ENCODE measurements around the gene AWAT1. TPM values are rescaled to one million over a fixed set of nuclear protein-coding genes. Genes with fewer than 3 reads are reported as not detected.

AWAT1 gene
- total RNA-seq, 1 donor from 2014 or later: not detected

DNA sequence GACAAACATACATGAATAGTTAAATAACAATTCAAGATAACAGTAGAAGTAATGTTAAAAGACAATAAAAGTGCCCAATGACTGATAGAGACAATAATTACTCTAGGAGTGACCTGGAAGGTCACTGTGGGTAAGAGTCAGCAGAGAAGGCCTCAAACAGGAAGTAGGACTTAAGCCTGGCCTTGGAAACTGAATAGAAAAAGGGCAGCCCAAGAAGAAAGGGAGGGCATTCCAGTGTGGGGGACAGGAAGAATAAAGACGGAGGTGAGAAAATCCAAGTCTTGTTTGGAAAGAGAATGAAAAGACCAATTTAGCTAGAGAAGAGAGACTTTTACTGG is 19.6 kb downstream of the AWAT1 start:
- DNase-seq (no peak), ATAC-seq (ENCODE audit: low read depth) (no peak)
- H3K9me3 Mint-ChIP-seq: no peaks in the 10 kb centered on the region
- H3K27ac Mint-ChIP-seq: no peak overlapping the region
- intact Hi-C loops (cut with micrococcal nuclease): no loop called here
- no peak overlapping the region for H3K4me3 Mint-ChIP-seq
- no peaks in the 10 kb centered on the region for H3K27me3 Mint-ChIP-seq
- TF ChIP-seq, protein P1, sequence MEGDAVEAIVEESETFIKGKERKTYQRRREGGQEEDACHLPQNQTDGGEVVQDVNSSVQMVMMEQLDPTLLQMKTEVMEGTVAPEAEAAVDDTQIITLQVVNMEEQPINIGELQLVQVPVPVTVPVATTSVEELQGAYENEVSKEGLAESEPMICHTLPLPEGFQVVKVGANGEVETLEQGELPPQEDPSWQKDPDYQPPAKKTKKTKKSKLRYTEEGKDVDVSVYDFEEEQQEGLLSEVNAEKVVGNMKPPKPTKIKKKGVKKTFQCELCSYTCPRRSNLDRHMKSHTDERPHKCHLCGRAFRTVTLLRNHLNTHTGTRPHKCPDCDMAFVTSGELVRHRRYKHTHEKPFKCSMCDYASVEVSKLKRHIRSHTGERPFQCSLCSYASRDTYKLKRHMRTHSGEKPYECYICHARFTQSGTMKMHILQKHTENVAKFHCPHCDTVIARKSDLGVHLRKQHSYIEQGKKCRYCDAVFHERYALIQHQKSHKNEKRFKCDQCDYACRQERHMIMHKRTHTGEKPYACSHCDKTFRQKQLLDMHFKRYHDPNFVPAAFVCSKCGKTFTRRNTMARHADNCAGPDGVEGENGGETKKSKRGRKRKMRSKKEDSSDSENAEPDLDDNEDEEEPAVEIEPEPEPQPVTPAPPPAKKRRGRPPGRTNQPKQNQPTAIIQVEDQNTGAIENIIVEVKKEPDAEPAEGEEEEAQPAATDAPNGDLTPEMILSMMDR (IDR thresholded peaks at IDR 0.05): no peak
- ChIA-PET POLR2A (no interaction called here), CTCF (no interaction called here)
- no peaks in the 10 kb centered on the region for H3K36me3 Mint-ChIP-seq (ENCODE audit: low read depth)
- H3K4me1 Mint-ChIP-seq: no peaks in the 10 kb centered on the region

DNA sequence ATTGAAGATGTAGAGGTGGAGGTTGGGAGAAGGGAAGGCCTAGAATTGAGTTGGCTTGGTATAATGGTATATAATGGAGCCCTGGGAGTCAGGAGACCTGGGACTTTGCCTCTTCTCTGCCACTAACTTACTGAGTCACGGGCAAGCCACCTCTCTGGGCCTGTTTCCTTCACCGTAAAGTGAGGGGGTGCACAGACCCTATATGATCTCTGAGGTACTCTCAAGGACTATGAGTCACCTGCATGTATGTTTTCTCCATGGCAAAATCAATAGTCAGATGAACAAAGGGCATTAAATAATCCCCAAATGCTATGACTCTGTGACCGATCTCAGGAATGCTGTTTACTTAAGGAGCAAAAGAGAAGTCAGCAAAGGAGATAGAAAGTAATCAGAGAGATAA is 20.5 kb downstream of the AWAT1 start:
- CTCF ChIA-PET: no interaction called here
- intact Hi-C loops (cut with micrococcal nuclease): no loop called here
- no peak overlapping the region for H3K4me3 Mint-ChIP-seq
- ATAC-seq (ENCODE audit: low read depth): no peak
- no peaks in the 10 kb centered on the region for H3K36me3 Mint-ChIP-seq (ENCODE audit: low read depth)
- no peak for DNase-seq
- POLR2A ChIA-PET: no interaction called here
- TF ChIP-seq, protein P1 (IDR thresholded peaks at IDR 0.05): no peak
- no peaks in the 10 kb centered on the region for H3K27me3 Mint-ChIP-seq
- no peaks in the 10 kb centered on the region for H3K4me1 Mint-ChIP-seq
- no peak overlapping the region for H3K27ac Mint-ChIP-seq
- H3K9me3 Mint-ChIP-seq: no peaks in the 10 kb centered on the region

DNA sequence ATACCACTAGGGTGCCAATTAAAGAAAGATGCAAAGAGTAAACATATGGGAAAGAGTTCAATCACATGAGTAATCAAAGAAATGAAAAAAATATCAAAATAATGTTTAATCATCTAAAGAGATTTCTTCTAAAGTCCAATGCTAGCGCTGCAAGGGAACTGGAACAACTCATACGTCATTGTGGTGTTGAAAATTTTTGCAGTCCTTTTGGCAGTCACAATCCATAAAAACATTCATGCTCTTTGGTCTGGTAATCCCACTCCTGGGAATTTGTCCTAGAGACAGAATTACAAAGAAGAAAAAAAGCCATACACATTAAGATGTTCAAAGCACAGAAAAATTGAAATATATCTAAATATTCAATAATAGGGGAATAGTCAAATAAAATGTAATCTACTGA is 21.0 kb downstream of the AWAT1 start:
- no peaks in the 10 kb centered on the region for H3K27me3 Mint-ChIP-seq
- DNase-seq (no peak), ATAC-seq (ENCODE audit: low read depth) (no peak)
- CTCF ChIA-PET: no interaction called here
- intact Hi-C loops (cut with micrococcal nuclease): no loop called here
- H3K36me3 Mint-ChIP-seq (ENCODE audit: low read depth): no peaks in the 10 kb centered on the region
- TF ChIP-seq, protein P1 (IDR thresholded peaks at IDR 0.05): no peak
- no peaks in the 10 kb centered on the region for H3K4me1 Mint-ChIP-seq
- H3K9me3 Mint-ChIP-seq: no peaks in the 10 kb centered on the region
- no peak overlapping the region for H3K27ac Mint-ChIP-seq
- H3K4me3 Mint-ChIP-seq: no peak overlapping the region
- POLR2A ChIA-PET: no interaction called here

DNA sequence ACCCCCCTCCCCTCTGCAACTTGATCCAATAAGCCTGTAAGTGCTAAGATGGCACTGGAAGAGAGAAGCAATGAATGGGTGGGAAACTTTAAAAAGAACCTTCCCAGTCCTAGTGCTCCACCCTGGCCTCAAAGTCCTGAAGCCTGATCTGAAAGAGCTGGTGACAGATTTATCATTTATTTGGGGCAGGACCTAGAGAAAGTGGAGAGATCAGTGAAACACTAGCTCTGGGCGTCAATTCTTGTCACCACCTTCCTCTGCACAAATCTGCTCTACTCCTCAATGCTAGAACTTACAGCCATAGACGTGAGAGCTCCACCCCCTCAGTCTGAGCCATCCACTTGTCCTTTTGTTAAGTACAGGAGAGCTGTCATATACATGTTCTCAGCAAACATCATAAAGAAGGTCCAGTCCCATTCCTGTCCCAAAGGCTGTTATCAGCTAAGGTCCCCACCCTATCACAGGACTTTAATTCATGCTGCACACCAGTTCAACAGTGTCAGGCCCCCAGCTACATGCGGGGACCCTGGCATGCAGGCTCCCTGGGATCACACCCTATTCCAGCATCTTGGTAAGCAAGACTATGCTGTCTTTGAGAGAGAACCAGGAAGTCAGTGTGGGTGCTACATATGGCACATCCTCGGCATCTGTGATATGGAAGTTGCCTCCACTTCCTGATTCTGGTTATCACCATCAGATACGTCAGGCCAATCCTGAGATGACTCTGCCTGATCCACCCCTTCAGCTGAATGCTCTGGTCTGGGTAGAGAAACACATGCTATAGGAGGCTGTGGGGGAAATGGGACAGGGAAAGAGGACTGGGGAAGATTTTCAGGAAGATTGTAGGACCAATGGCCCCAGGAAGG is 23.2 kb downstream of the AWAT1 start:
- TF ChIP-seq, protein P1 (IDR thresholded peaks at IDR 0.05): no peak
- CTCF ChIA-PET: no interaction called here
- ATAC-seq (ENCODE audit: low read depth): no peak
- H3K4me1 Mint-ChIP-seq: no peaks in the 10 kb centered on the region
- POLR2A ChIA-PET: no interaction called here
- no peak overlapping the region for H3K27ac Mint-ChIP-seq
- no peak for DNase-seq
- H3K9me3 Mint-ChIP-seq: no peaks in the 10 kb centered on the region
- H3K27me3 Mint-ChIP-seq: no peaks in the 10 kb centered on the region
- intact Hi-C loops (cut with micrococcal nuclease): no loop called here
- H3K4me3 Mint-ChIP-seq: no peak overlapping the region
- no peaks in the 10 kb centered on the region for H3K36me3 Mint-ChIP-seq (ENCODE audit: low read depth)

DNA sequence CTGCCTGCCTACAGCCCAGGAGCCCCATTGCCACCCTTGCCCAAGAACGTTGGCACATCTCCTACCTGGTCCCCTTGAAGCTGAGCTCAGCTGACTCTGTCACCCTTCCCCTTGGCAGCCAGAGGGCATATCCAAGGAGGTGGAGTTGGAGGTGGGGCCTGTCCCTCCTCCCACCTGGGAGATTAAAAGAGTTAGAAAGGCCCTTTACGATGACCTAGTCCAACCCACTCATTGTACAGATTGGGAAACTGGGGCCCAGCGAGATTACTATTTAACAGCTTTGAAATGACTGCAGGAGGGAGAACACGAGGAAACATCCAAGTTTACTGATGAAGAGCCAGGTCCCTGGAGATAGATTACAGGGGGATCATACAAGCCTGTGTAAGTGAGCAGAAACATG is 25.6 kb downstream of the AWAT1 start, which contains the start of gene P2RY4:
Gene P2RY4, minus strand, starts transcription at position 101 of the 400 bp plus-strand sequence. CDS start 580 bp downstream, outside the sequence.
- ATAC-seq (ENCODE audit: low read depth) (no peak), DNase-seq (no peak)
- Mint-ChIP-seq H3K36me3 (ENCODE audit: low read depth) (no peaks in the 10 kb centered on the region), H3K4me3 (no peak within 1 kb of the TSS), H3K27me3 (no peaks in the 10 kb centered on the region), H3K4me1 (no peaks in the 10 kb centered on the region), H3K27ac (no peak within 1 kb of the TSS), H3K9me3 (no peaks in the 10 kb centered on the region)
- intact Hi-C loops (cut with micrococcal nuclease): no loop called here
- ChIA-PET CTCF (no interaction called here), POLR2A (no interaction called here)
- TF ChIP-seq, protein P1 (IDR thresholded peaks at IDR 0.05): no peak
